Spleen (tissue), 7 donors: Measurements from ENCODE around the gene SPINK2.

ENCODE experiments used
- POLR2A ChIP-seq, 3 donors: fragments of 450-650 bp; IDR thresholded peaks; one replicate each; pipeline ENCODE4 v1.5.1; 2017; ENCODE audit warnings: antibody characterized with exemption in 3 of 3, mild to moderate bottlenecking in 1 of 3
- TF ChIP-seq, protein P1 (sequence below), 11 experiments: fragments of 200-600 bp in 7 of 11; fragments of 450-650 bp in 4 of 11; sonication (generic) in 4 of 11; IDR thresholded peaks in 8 of 11; conservative IDR thresholded peaks in 3 of 11; 1 replicate in 7 of 11; 2 replicates in 4 of 11; pipeline versions ENCODE4 v1.4.0 to v1.8.0; 2016 to 2021; ENCODE audit warnings: antibody characterized with exemption in 11 of 11, inconsistent platforms in 4 of 11, mild to moderate bottlenecking in 1 of 11
- donor health status: DM: no; HTN: no; CAD: no; lungs with moderate emphysema.
- donor health status: DM: no; HTN: no; CAD: no.
- donor health status: DM: no; HTN: no; CAD: no.

DNA sequence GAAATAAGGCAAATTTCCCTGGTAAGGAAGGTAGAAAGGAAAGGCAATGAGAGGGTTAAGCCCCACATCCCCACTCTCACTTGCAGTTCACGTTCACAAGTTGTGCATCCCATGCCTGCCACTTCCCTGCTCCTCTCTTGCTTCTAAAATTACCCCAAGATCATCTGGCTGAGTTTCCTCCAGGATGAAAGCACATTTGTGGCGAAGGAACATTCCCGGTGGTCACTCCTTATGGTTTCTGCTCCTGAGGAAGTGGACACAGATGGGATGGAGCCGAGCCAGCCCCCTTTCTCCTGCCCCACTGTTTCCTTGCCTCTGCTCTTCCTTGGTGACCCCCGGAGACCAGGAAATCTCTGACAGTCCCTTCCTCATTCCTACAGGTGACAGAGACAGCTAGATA lies 37.5 kb downstream of the SPINK2 start:
- TF ChIP-seq POLR2A (IDR thresholded peaks at IDR 0.05) = no peak
- TF ChIP-seq, protein P1, sequence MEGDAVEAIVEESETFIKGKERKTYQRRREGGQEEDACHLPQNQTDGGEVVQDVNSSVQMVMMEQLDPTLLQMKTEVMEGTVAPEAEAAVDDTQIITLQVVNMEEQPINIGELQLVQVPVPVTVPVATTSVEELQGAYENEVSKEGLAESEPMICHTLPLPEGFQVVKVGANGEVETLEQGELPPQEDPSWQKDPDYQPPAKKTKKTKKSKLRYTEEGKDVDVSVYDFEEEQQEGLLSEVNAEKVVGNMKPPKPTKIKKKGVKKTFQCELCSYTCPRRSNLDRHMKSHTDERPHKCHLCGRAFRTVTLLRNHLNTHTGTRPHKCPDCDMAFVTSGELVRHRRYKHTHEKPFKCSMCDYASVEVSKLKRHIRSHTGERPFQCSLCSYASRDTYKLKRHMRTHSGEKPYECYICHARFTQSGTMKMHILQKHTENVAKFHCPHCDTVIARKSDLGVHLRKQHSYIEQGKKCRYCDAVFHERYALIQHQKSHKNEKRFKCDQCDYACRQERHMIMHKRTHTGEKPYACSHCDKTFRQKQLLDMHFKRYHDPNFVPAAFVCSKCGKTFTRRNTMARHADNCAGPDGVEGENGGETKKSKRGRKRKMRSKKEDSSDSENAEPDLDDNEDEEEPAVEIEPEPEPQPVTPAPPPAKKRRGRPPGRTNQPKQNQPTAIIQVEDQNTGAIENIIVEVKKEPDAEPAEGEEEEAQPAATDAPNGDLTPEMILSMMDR (IDR thresholded peaks at IDR 0.05 in 8 of 11, conservative IDR thresholded peaks at IDR 0.05 in 3 of 11) = no peak
